ENCODE measurements around the gene PNPT1. TPM values are rescaled to one million over a fixed set of nuclear protein-coding genes. Genes with fewer than 3 reads are reported as not detected.
"Not testable (repeated sequence)": the region's sequence is repeated elsewhere in the genome, so short reads cannot be mapped to it uniquely, and the experiment has no call there.

The PNPT1 gene
- polyA plus RNA-seq, 1 of the 3 experiments (the other 2 are of a cell fraction): 11.7 TPM

GRCh38 chr2:55598056-55598795, 95.4 kb downstream of the PNPT1 start:
- DNase-seq: no peak
- WGBS (ENCODE audit: low lambda C conversion rate): 95% methylated on average over 11 of the region's 11 CpGs
- Histone ChIP-seq H3K79me2 (ENCODE audit: insufficient read depth) (peaks cover 47% of the 10 kb centered on the region), H3K27me3 (ENCODE audit: insufficient read depth) (no peaks in the 10 kb centered on the region), H2AFZ (ENCODE audit: low read depth) (no peak overlapping the region), H3K36me3 (replicated peaks in 1 of 2; ENCODE audit: control insufficient read depth in 1 of 2, insufficient read depth in 2 of 2, low read length in 1 of 2) (peaks cover 18 to 31% of the 10 kb centered on the region in 2 experiments), H3K4me1 (ENCODE audit: control insufficient read depth in 1 of 2, insufficient read depth in 2 of 2, low read depth in 1 of 2, low read length in 1 of 2) (no peaks in the 10 kb centered on the region), H3K4me3 (ENCODE audit: low read depth in 2 of 2, low read length in 1 of 2) (no peak overlapping the region), H3K9ac (no peak overlapping the region), H3F3A (replicated peaks; ENCODE audit: insufficient read depth) (peaks cover 3% of the 10 kb centered on the region), H3K27ac (ENCODE audit: low read depth in 2 of 2, low read length in 1 of 2) (no peak overlapping the region), H3K9me3 (no peaks in the 10 kb centered on the region), H3K9me2 (no peaks in the 10 kb centered on the region), H3K4me2 (no peak overlapping the region), H4K20me1 (ENCODE audit: insufficient read depth) (no peaks in the 10 kb centered on the region)
- ChIA-PET POLR2A (no interaction called here), CTCF (no interaction called here)
- TF ChIP-seq NRF1 (IDR thresholded peaks at IDR 0.05; ENCODE audit: low read depth, low read length): no peak
- no peak for TF ChIP-seq RCOR1 (IDR thresholded peaks at IDR 0.05; ENCODE audit: low read length)
- TF ChIP-seq MXI1 (IDR thresholded peaks at IDR 0.05; ENCODE audit: low read depth, low read length): no peak
- TF ChIP-seq CTCF (IDR thresholded peaks at IDR 0.05): no peak
- no peak for TF ChIP-seq TAF1 (IDR thresholded peaks at IDR 0.05; ENCODE audit: borderline replicate concordance, low read depth, low read length)
- TF ChIP-seq NFIC (IDR thresholded peaks at IDR 0.05; ENCODE audit: borderline replicate concordance): no peak
- TF ChIP-seq CHD2 (IDR thresholded peaks at IDR 0.05; ENCODE audit: low read length, partially characterized antibody): no peak

- Histone ChIP-seq H3K79me2 (ENCODE audit: insufficient read depth) (peaks cover 35% of the 10 kb centered on the region), H3K36me3 (replicated peaks in 1 of 2; ENCODE audit: control insufficient read depth in 1 of 2, insufficient read depth in 2 of 2, low read length in 1 of 2) (peaks cover 13 to 27% of the 10 kb centered on the region in 2 experiments)
- H4K20me1 ChIP-seq (ENCODE audit: insufficient read depth); H3K27ac ChIP-seq (ENCODE audit: low read depth in 2 of 2, low read length in 1 of 2); H3K9me3 ChIP-seq; H2AFZ ChIP-seq (ENCODE audit: low read depth); H3K4me2 ChIP-seq; H3K27me3 ChIP-seq (ENCODE audit: insufficient read depth); DNase-seq; H3K9me2 ChIP-seq; H3F3A ChIP-seq (replicated peaks; ENCODE audit: insufficient read depth); CTCF ChIA-PET; H3K9ac ChIP-seq; H3K4me3 ChIP-seq (ENCODE audit: low read depth in 2 of 2, low read length in 1 of 2); H3K4me1 ChIP-seq (ENCODE audit: control insufficient read depth in 1 of 2, insufficient read depth in 2 of 2, low read depth in 1 of 2, low read length in 1 of 2): not testable (repeated sequence)
- POLR2A ChIA-PET: interaction anchor here (0.7 kb wide), 1 partner anchor 77 kb away, joined by 3 read pairs; no protein-coding TSS in a partner anchor
- over 99% methylated on average over 6 of the region's 6 CpGs for WGBS (ENCODE audit: low lambda C conversion rate)
Observed at GRCh38 chr2:55596795-55597194, 96.8 kb downstream of the PNPT1 start.

- POLR2A ChIA-PET: no interaction called here
- Histone ChIP-seq H3K9me2 (no peaks in the 10 kb centered on the region), H3K4me3 (ENCODE audit: low read depth in 2 of 2, low read length in 1 of 2) (no peak overlapping the region), H3K27ac (ENCODE audit: low read depth in 2 of 2, low read length in 1 of 2) (no peak overlapping the region), H2AFZ (ENCODE audit: low read depth) (no peak overlapping the region), H3K27me3 (ENCODE audit: insufficient read depth) (no peaks in the 10 kb centered on the region), H4K20me1 (ENCODE audit: insufficient read depth) (no peaks in the 10 kb centered on the region), H3K36me3 (replicated peaks in 1 of 2; ENCODE audit: control insufficient read depth in 1 of 2, insufficient read depth in 2 of 2, low read length in 1 of 2) (peaks cover 13 to 27% of the 10 kb centered on the region in 2 experiments), H3K4me1 (ENCODE audit: control insufficient read depth in 1 of 2, insufficient read depth in 2 of 2, low read depth in 1 of 2, low read length in 1 of 2) (no peaks in the 10 kb centered on the region), H3F3A (replicated peaks; ENCODE audit: insufficient read depth) (peaks cover 11% of the 10 kb centered on the region), H3K4me2 (no peak overlapping the region), H3K79me2 (ENCODE audit: insufficient read depth) (peaks cover 28% of the 10 kb centered on the region), H3K9ac (no peak overlapping the region), H3K9me3 (no peaks in the 10 kb centered on the region)
- CTCF ChIA-PET: no interaction called here
- no peak for TF ChIP-seq POLR2AphosphoS5 (IDR thresholded peaks at IDR 0.05; ENCODE audit: low read depth, low read length)
- TF ChIP-seq ZBTB33 (IDR thresholded peaks at IDR 0.05; ENCODE audit: borderline replicate concordance, low read depth): no peak
- no peak for TF ChIP-seq USF1 (IDR thresholded peaks at IDR 0.05; ENCODE audit: borderline replicate concordance, low read depth)
- no peak for TF ChIP-seq ELF1 (IDR thresholded peaks at IDR 0.05)
- DNase-seq: no peak
Observed at GRCh38 chr2:55595536-55595935, 98.1 kb downstream of the PNPT1 start.

Data from SK-N-SH (cell line).